ENCODE data around the gene BICD2. TPM values are rescaled to one million over a fixed set of nuclear protein-coding genes. Genes with fewer than 3 reads are reported as not detected.

BICD2 gene
- polyA plus RNA-seq, 3 donors: 29.3 to 30.9 (median 30.4) TPM

- DNase-seq (ENCODE audit: low read depth in 3 of 3, low spot score in 2 of 3): no peak
Observed at GRCh38 chr9:92728831-92729734, 35.5 kb downstream of the BICD2 start.

DNA sequence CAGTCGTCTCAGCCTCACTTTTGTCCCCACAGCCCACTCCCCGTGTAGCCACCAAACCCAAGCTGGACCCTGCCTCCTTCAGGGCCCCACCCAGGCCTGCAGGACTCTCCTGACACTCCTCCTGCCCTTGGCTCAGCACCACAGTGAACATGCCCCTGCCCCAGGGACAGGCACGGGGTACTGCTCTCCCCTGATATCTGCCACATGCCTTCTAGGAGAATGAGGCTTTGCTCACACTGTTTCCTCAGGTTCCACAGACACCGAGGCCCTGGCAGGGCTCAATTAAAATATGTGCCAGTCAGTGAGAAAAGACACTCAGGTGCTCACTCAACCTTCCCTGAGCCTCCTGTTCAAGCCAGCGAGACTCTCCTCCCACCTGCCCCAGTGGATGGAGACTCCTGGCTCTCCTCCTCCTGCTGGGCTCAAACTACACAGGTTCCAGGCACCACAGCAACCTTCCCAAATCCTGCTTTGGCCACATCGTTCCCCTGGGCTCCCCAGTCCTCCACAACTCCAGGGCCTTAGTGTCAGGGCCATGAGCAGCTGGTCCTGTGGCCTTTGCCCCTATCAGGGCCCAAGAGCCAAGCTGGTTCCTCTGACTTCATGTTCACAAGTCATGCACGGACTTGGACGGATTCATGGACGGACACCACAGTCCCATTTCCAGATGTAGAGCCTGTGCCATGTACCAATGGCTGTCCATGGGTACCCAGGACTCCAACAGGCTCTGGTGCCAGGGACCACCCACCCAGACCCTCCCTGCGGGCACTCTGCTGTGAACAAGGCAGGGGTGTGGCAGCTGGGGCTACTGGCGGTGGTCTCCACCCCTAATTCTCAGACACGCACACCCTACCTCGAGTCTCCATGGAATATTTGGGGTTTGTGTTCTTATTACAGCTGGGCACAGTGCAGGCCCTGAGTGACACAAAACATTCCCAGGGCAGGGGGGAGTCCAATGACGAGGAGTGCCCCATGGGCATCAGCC, 36.6 kb downstream of the BICD2 start:
- no peak for DNase-seq (ENCODE audit: low read depth in 3 of 3, low spot score in 2 of 3)

DNA sequence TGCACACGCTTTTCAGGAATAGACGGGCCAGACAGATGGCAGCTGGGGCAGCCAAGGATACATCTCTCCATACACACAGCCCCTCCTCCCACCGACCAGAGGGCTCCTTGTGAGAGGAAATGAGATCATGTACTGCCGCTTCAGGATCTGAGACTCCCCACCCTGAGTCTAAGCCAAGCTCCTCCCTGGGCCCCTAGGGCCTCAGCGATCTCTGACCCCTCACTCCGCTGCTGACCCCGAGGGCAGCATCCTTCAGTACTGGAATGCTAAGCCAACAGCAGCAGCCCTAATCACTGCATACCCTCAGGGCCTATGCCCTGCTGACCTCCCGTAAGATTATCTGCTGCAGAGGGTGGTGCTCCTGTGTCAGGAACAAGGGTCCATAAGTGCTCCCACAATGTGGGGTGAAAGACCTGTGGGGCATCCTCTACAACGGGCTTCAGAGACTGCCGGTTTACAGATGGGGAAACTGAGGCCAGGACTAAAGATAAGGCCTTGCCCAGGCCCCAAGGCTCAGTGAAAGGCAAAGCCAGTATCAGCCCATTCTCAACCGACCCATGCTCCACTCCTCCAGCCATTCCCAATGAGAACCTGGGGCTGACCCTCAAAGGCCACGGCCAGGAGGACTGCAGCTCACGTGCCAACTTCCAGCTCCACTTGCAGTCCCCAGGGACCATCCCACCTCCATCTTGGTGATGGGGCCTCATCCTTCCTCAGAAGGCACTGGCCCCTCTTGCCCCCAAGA, 37.5 kb downstream of the BICD2 start:
- no peak for DNase-seq (ENCODE audit: low read depth in 3 of 3, low spot score in 2 of 3)

GRCh38 chr9:92726348-92726747, 38.3 kb downstream of the BICD2 start:
- DNase-seq (ENCODE audit: low read depth in 3 of 3, low spot score in 2 of 3): no peak

GRCh38 chr9:92725766-92726165, 38.9 kb downstream of the BICD2 start:
- no peak for DNase-seq (ENCODE audit: low read depth in 3 of 3, low spot score in 2 of 3)

- DNase-seq (ENCODE audit: low read depth in 3 of 3, low spot score in 2 of 3): no peak
Observed at GRCh38 chr9:92725266-92725545, 39.4 kb downstream of the BICD2 start.

- DNase-seq (ENCODE audit: low read depth in 3 of 3, low spot score in 2 of 3): no peak
Observed at GRCh38 chr9:92724528-92725265, 39.9 kb downstream of the BICD2 start.

GRCh38 chr9:92723801-92724323, 40.8 kb downstream of the BICD2 start:
- no peak for DNase-seq (ENCODE audit: low read depth in 3 of 3, low spot score in 2 of 3)

DNA sequence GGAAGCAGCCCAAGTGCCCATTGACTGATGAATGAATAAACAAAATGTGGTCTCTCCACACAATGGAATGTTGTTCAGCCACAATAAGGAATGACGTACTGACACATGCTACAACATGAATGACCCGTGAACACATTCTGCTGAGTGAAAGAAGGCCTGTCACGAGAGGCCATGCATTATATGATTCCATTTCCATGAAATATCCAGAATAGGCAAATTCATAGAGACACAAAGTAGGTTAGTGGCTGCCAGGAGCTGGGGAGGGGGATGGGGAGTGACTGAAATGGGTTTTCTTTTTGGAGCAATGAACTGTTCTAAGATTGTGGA, 41.4 kb downstream of the BICD2 start:
- DNase-seq (ENCODE audit: low read depth in 3 of 3, low spot score in 2 of 3): no peak

- DNase-seq (ENCODE audit: low read depth in 3 of 3, low spot score in 2 of 3): no peak
Observed at GRCh38 chr9:92722386-92723298, 42.0 kb downstream of the BICD2 start.

DNA sequence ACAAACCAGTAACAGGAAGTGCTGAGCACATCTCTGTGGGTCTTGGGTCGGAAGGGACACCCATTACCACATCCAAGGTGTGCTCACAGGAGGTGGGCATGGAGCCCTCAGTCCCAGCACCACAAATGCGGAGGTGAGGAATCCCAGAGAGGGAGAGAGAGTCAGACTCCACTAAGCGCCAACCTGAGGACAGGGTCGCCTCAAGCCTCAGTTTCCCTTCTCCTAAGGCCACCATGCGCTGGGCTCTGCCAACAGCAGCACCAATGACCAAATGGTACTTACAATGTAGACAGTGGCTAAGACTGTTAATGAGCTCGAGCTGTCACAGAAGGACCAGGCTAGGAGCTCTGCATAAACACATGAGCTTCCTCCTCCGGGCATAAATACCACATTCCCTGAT, 43.1 kb downstream of the BICD2 start:
- DNase-seq (ENCODE audit: low read depth in 3 of 3, low spot score in 2 of 3): no peak

DNA sequence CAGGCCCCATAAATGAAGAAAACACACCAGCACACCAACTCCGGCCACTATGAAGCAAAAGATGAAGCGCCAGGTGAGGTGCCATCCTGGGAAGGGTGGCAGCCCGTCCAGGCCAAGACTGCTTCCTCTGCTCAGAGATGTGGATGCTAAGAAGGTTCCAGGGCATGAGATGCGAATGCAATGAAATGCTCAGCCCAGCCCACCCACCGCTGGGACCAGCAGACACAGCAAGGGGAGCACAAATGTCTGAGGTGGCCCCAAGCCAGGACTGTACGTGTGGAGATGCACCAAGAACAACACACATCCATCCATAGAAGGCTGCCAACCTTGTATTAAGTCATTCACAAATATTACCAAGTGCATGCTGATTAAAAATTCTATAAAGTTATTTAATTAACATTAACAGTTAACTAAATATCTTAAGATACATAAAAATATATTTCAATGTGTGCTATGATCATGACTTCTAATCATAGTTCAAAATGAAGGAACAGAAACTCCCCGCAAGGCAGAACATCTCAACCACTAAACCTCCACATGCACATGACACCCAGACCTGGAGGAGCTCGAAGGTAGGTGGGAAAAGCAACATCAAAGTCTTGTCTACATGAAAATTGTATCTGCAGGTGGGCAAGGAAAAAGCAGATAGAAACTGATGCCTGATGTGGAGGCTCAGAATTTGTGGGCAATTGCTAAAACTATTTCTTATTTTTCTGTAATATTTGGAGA, 43.7 kb downstream of the BICD2 start:
- DNase-seq (ENCODE audit: low read depth in 3 of 3, low spot score in 2 of 3): no peak

DNA sequence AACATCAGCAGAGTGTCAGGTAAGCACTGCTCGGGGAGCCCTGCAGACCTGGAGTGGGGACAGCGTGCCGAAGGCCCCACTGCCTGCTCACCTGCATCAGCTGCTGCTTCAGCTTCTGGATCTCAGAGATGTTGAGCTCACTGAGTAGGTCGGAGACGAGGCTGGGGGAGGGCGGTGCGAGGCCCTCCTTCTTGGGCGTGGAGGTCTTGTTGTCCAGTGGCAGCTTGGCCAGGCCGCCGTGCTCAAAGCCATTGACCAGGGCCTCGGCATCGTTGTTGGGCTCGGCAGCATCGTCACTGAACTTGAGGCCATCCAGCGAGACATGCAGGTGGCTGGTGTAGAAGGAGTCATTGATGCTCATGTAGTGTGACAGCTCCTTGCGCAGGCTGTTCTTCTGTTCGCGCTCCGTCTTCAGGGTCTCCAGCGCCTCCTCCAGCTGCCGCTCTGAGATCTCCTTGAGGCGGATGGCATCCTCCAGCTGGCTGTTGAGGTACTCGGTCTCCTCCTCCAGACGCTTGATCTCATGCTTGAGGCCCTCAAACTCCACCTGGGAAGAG, 44.3 kb downstream of the BICD2 start:
- DNase-seq (ENCODE audit: low read depth in 3 of 3, low spot score in 2 of 3): no peak

- no peak for DNase-seq (ENCODE audit: low read depth in 3 of 3, low spot score in 2 of 3)
Observed at GRCh38 chr9:92719028-92719647, 45.5 kb downstream of the BICD2 start.

GRCh38 chr9:92718086-92719001, 46.3 kb downstream of the BICD2 start:
- DNase-seq (ENCODE audit: low read depth in 3 of 3, low spot score in 2 of 3): no peak

- no peak for DNase-seq (ENCODE audit: low read depth in 3 of 3, low spot score in 2 of 3)
Observed at GRCh38 chr9:92717201-92718085, 47.2 kb downstream of the BICD2 start.
